Stimulated activated CD4-positive, alpha-beta T cell treated with anti-CD3 and anti-CD28 coated beads, Interleukin-4, amount 100 ng/mL, for 4 hours (primary cell): ENCODE measurements around the gene RSPO4.

Source experiments
- DNase-seq, 2 experiments: peaks; one replicate each; pipeline ENCODE4 v3.0.0-alpha.2; 2020

RSPO4 gene

DNA sequence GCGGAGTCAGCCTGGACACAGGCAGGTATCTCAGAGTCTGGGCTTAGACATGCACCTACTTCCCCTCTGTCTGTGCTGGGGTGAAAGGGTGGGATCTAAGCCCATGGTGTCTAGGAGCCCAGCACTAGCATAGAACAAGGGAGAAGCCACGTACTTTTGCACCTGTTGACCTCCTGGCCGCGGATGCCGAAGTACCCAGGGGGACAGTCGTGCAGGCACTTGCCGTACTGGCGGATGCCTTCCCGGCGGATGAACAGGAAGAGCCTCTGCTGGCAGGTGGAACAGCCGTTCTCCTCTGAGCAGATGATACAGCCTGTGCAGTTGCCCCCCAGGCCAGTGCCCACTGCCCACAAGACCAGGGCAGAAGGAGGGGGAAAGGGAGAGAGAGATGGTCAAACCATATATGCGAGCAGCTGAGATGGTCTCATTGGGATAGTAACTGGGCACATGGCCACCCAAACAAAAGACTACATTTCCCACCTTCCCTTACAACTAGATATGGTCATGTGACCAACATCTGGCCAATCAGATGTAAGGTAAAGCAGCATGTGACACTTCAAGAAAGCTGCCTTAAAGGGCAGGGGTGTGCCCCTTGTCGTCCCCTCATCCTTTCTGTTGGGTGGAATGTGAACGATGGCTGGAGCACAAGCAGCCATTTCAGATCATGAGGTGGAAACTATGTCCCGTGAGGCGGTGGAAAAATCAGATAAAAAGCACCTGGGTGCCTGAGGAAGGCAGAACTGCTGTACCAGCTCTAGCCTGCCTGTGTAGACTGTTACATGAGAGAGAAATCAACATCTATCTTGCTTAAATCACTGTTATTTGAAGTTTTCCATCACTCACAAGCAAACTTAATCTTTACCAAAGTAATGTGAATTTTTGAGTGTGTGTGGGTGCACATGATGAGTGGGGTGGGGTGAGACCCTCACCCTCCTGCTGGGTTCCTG lies 34.0 kb downstream of the RSPO4 start:
- DNase-seq = no peak

DNA sequence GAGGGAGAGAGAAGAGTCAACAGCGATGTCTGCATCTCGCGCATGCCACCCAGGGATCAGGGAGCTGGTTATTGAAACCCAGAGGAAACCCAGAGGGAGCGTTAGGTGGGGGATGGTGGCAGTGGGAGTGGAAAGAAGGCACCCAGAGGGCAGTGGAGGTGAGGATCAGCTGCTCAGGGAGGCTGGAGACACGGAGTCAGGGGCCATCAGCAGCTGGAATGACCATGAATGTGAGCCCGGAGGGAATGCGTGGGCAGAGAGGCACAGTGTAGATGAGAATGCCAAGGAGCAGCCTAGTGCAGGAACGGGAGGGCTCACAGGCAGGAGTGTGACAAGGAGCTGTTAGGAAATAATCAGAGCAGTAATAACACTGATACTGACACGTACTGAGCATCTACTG lies 36.2 kb downstream of the RSPO4 start:
- DNase-seq = no peak

- no peak for DNase-seq
Observed at GRCh38 chr20:963795-964194, 38.3 kb downstream of the RSPO4 start.

GRCh38 chr20:962683-963082 lies 39.4 kb downstream of the RSPO4 start:
- DNase-seq = no peak

DNA sequence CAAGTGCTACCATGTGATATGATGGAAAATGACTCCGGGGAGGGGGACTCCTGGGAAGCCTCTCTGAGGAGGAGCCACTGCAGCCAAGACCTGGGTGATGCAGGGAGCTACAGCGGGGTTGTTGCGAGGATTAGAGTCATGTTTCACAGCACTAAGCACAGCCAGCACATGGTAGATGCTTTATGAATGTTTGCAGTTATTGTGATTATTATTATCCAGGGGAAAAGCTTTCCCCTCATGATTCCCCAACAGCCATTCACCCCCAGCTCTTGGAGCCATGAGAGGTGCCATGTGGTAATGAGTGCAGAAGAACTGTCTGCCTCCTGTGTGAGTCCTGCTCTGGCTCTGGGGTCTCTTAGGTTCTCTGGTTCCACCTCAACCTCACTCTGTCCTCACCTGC lies 39.9 kb downstream of the RSPO4 start:
- DNase-seq = no peak

- no peak for DNase-seq
Observed at GRCh38 chr20:961768-962167, 40.3 kb downstream of the RSPO4 start.

DNA sequence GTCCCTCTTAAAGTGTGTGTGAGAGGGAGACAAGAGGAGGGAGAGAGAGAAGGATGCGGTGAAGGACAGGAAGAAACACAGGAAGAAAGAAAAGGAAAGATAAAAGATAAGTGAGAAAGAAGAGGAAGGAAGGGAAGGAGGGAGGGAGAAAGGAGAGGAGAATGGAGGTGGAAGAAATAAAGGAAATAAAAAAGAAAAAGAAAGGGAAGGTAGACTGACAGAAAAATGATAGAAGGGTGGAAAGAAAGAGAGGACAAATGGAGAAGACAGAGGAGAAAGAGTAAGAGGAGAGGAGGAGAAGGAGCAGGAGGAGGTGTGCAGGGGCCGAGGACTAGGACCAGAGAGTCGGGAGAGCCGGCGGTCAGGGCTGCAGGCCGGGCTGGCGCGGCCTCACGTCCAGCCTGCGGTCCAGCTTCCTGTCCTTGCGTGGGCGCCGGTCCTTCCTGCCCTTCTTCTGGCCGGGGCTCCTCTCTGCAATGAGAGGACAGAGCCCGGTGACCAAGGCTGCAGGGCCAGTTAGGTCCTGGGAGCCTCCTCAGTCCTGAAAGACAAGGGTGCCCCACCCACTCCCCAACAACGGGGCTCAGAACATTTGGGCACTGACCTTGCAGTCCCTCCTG lies 42.0 kb downstream of the RSPO4 start:
- no peak for DNase-seq

- DNase-seq = no peak
Observed at GRCh38 chr20:958936-959815, 42.9 kb downstream of the RSPO4 start.

- no peak for DNase-seq
Observed at GRCh38 chr20:957544-957943, 44.6 kb downstream of the RSPO4 start.

GRCh38 chr20:956330-956951 lies 45.7 kb downstream of the RSPO4 start:
- peak; percentile 60 to 71 for DNase-seq

- no peak for DNase-seq
Observed at GRCh38 chr20:955656-956055, 46.5 kb downstream of the RSPO4 start.

- no peak for DNase-seq
Observed at GRCh38 chr20:955111-955510, 47.0 kb downstream of the RSPO4 start.

DNA sequence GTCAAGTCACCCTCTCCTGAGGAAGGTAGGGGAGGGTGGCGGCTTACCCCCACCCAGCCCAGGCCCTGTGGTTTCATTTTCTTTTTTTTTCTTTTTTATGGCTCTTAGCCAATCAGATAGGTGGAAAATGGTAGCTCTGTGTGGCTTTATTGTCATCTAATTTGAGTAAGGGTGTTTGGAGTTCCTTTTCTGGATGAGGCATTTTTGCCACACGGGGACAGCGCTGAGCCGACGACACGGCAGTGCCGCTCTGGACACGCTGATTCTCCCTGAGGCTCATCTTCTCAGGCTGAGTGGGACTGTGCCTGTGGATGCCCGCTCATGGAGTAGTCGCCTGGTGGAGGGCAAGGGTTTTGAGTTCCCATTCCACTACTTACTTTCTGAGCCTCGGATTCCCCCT lies 48.4 kb downstream of the RSPO4 start:
- no peak for DNase-seq

- no peak for DNase-seq
Observed at GRCh38 chr20:952196-952795, 49.8 kb downstream of the RSPO4 start.

DNA sequence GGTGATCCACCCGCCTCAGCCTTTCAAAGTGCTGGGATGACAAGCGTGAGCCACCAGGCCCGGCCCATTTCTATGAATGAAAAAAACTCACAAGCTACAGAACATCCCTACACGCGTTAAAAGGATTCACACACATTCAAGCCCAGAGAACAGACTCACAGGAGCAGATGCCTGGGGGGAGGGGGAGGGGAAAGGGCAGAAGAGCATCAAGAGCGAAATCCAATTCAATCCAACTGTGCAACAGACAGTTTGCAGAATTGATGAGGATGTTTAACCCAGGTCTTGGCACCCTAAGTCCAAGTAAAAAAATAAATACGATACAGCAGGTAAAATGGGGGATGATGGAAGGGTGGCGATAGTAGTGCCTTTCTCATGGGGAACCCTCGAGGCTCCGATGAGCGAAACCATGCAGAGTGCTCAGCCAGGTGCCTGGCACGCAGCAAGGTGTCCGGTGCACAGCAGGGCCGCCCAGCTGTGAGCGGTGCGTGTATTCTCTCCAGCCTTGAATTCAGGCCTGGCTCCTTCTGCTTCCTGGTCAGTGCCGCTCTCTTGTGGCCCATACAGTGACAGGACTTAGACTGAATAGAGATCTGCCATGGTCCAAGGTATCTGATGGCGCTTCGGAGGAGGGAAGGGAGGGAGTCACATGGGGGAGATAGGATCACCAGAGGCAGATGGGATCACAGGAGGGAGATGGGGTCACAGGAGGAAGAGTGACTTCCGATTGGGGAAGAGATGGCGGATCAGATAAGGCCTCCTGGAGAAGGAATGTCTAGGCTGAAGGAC lies 50.5 kb downstream of the RSPO4 start:
- no peak for DNase-seq

DNA sequence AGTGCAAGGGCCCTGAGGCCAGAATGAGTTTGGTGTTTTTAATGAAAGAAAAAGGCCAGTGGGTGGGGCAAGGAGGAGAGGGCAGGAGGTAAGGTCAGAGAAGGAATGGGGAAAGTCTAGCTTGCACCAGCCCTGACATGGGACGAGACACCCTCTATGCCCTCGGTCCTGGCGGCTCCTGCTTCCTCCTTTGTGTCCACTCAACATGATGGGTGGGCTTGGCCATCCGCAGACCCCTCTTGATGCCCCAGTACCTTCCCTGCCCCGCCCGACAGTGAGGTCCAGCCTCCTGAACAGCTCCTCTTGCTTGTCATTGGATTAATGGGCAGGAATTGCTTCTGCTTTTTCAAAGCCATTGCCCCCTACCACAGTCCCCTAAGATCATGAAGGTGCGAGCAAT lies 52.4 kb downstream of the RSPO4 start:
- DNase-seq = no peak

DNA sequence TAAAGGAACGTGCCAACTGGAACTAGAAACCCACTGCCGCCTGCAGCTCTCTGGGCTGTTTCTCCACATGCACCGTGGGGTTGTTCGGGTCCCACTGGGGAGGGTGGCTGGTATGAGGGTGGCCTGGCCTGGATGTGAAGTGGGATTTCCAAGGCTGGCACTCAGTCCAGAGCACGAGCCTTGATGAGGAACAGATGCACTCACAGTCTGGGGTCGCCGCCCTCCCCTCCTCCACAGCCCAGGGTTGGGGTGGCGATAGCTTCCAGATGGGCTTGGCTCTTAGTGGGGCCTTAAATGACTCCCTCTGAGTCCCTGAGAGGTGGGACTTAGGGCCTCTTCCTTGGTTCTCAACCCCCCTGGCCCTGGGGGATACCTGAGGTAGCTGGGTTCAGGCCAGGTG lies 55.3 kb downstream of the RSPO4 start:
- DNase-seq = no peak

GRCh38 chr20:945841-946240 lies 56.3 kb downstream of the RSPO4 start:
- no peak for DNase-seq

GRCh38 chr20:944774-945410 lies 57.2 kb downstream of the RSPO4 start:
- no peak for DNase-seq

- DNase-seq = no peak
Observed at GRCh38 chr20:944148-944547, 58.0 kb downstream of the RSPO4 start.

- no peak for DNase-seq
Observed at GRCh38 chr20:942611-943010, 59.5 kb downstream of the RSPO4 start.
